HCT116 (cell line): ENCODE measurements around the gene SCYGR1. TPM values are rescaled to one million over a fixed set of nuclear protein-coding genes. Genes with fewer than 3 reads are reported as not detected.

Source experiments
- ATAC-seq: fragments of 200-7000 bp; cut with Tn5 transposase; 2 replicates; pipeline ENCODE4 v1.9.1; 2020; ENCODE audit warnings: mild to moderate bottlenecking, moderate library complexity
- BruUV-seq: library from RNA; stranded (reverse); fragments of 400-500 nt; replicated peaks from 2 replicates; lab custom pipeline; 2021; lab: Mats Ljungman, UMichigan
- CTCF ChIA-PET: fragments of 300-600 bp; sonication (Branson Sonifier 250); formaldehyde crosslinking; loops from one replicate; lab custom pipeline; 2021; ENCODE audit warnings: antibody characterized with exemption; lab: Charles Lee
- POLR2A ChIA-PET: fragments of 300-600, 350-600 bp; sonication (Branson Sonifier 250); formaldehyde crosslinking; loops from one replicate; lab custom pipeline; 2021; ENCODE audit warnings: antibody characterized with exemption; lab: Charles Lee
- RAD21 ChIA-PET, 2 experiments: fragments of 300-600 bp; sonication (Branson Sonifier 250); formaldehyde crosslinking; loops; one replicate each; lab custom pipeline; 2023; ENCODE audit warnings: low total read pairs in 2 of 2; ENCODE audit not compliant: uncharacterized antibody in 2 of 2, unreplicated experiment in 2 of 2, low non-redundant PET in 1 of 2; lab: Charles Lee
- DNase-seq: peaks from one replicate; pipeline ENCODE4 v3.0.0-alpha.2; 2010; ENCODE audit warnings: low read depth, low spot score
- H2AFZ ChIP-seq: fragments of 200-600 bp; shearing (Covaris generic), sonication (generic); 2 replicates; pipeline ENCODE4 v1.6.1; 2017; ENCODE audit warnings: low read depth, mixed run types, mixed read lengths, antibody characterized with exemption, low read length; ENCODE audit not compliant: poor library complexity, severe bottlenecking
- H3K27ac ChIP-seq: 2 replicates; pipeline ENCODE4 v1.5.1; 2012; ENCODE audit warnings: low read depth, low read length
- H3K27me3 ChIP-seq: fragments of 200-600 bp; sonication (generic); 2 replicates; pipeline ENCODE4 v1.6.1; 2016; ENCODE audit warnings: mixed run types, low read length, mixed read lengths; ENCODE audit not compliant: insufficient read depth
- H3K36me3 ChIP-seq, 2 experiments: fragments of 200-500 bp in 1 of 2; fragments of 200-600 bp in 1 of 2; sonication (Bioruptor generic) in 1 of 2; sonication (generic) in 1 of 2; 2 replicates each; pipeline versions ENCODE4 v1.5.1 to v1.6.1; 2014 to 2016; ENCODE audit warnings: low read length in 2 of 2, inconsistent platforms in 1 of 2, mixed read lengths in 1 of 2, mixed run types in 1 of 2; ENCODE audit not compliant: insufficient read depth in 2 of 2, control insufficient read depth in 1 of 2
- H3K4me1 ChIP-seq, 2 experiments: fragments of 200-600 bp in 1 of 2; sonication (generic) in 1 of 2; 2 replicates each; pipeline versions ENCODE4 v1.5.1 to v1.6.1; 2012 to 2017; ENCODE audit warnings: low read length in 2 of 2, inconsistent platforms in 1 of 2, mild to moderate bottlenecking in 1 of 2, mixed read lengths in 1 of 2, mixed run types in 1 of 2, moderate library complexity in 1 of 2; ENCODE audit not compliant: insufficient read depth in 2 of 2, control insufficient read depth in 1 of 2
- H3K4me2 ChIP-seq: fragments of 200-600 bp; sonication (generic); 2 replicates; pipeline ENCODE4 v1.6.1; 2017; ENCODE audit warnings: mixed run types, low read length, mixed read lengths
- H3K4me3 ChIP-seq, 2 experiments: fragments of 200-600 bp in 1 of 2; sonication (generic) in 1 of 2; replicated peaks in 1 of 2; 2 replicates each; pipeline ENCODE4 v1.5.1; 2011 to 2016; ENCODE audit warnings: low read length in 2 of 2, control low read depth in 1 of 2, low read depth in 1 of 2, mild to moderate bottlenecking in 1 of 2, mixed read lengths in 1 of 2, mixed run types in 1 of 2
- H3K79me2 ChIP-seq: fragments of 200-600 bp; sonication (generic); 2 replicates; pipeline ENCODE4 v1.6.1; 2017; ENCODE audit warnings: mild to moderate bottlenecking, mixed run types, low read length, moderate library complexity, mixed read lengths; ENCODE audit not compliant: insufficient read depth
- H3K9ac ChIP-seq: fragments of 200-600 bp; sonication (generic); 2 replicates; pipeline ENCODE4 v1.6.1; 2016; ENCODE audit warnings: low read length, mixed read lengths
- H3K9me2 ChIP-seq: fragments of 200-600 bp; sonication (generic), shearing (Covaris generic); 2 replicates; pipeline ENCODE4 v1.6.1; 2017; ENCODE audit warnings: mixed run types, mild to moderate bottlenecking, moderate library complexity; ENCODE audit not compliant: insufficient read depth
- H3K9me3 ChIP-seq, 2 experiments: fragments of 200-500 bp in 1 of 2; fragments of 200-600 bp in 1 of 2; sonication (Bioruptor generic) in 1 of 2; sonication (generic) in 1 of 2; 2 replicates each; pipeline ENCODE4 v1.6.1; 2014 to 2017; ENCODE audit warnings: low read length in 2 of 2, mixed read lengths in 2 of 2, inconsistent platforms in 1 of 2, low read depth in 1 of 2, mild to moderate bottlenecking in 1 of 2, mixed run types in 1 of 2, moderate library complexity in 1 of 2; ENCODE audit not compliant: control insufficient read depth in 1 of 2, insufficient read depth in 1 of 2
- H4K20me1 ChIP-seq: fragments of 200-600 bp; sonication (generic), shearing (Covaris generic); 2 replicates; pipeline ENCODE4 v1.6.1; 2017; ENCODE audit warnings: mixed run types, mild to moderate bottlenecking, moderate library complexity; ENCODE audit not compliant: insufficient read depth
- CEBPB ChIP-seq: IDR thresholded peaks from 2 replicates; pipeline ENCODE4 v1.6.1; 2012; ENCODE audit warnings: low read depth
- EGR1 ChIP-seq: IDR thresholded peaks from 2 replicates; pipeline ENCODE4 v1.6.1; 2012; ENCODE audit warnings: low read depth
- ELF1 ChIP-seq: IDR thresholded peaks from 2 replicates; pipeline ENCODE4 v1.6.1; 2012; ENCODE audit warnings: low read depth, borderline replicate concordance
- EZH2 ChIP-seq: fragments of 200-600 bp; sonication (generic); IDR thresholded peaks from 2 replicates; pipeline ENCODE4 v1.6.1; 2017; ENCODE audit warnings: antibody characterized with exemption, mixed run types
- EZH2phosphoT487 ChIP-seq: fragments of 200-600 bp; IDR thresholded peaks from 2 replicates; pipeline ENCODE4 v1.6.1; 2018; ENCODE audit warnings: antibody characterized with exemption, borderline replicate concordance
- FOSL1 ChIP-seq: IDR thresholded peaks from 2 replicates; pipeline ENCODE4 v1.6.1; 2012; ENCODE audit warnings: low read depth
- JUND ChIP-seq: IDR thresholded peaks from 2 replicates; pipeline ENCODE4 v1.6.1; 2012
- MAX ChIP-seq: IDR thresholded peaks from 2 replicates; pipeline ENCODE4 v1.6.1; 2012
- RAD21 ChIP-seq: IDR thresholded peaks from 2 replicates; pipeline ENCODE4 v1.6.1; 2012; ENCODE audit warnings: low read depth, mild to moderate bottlenecking
- SIN3A ChIP-seq: IDR thresholded peaks from 2 replicates; pipeline ENCODE4 v1.6.1; 2012; ENCODE audit warnings: low read depth
- SP1 ChIP-seq: IDR thresholded peaks from 2 replicates; pipeline ENCODE4 v1.6.1; 2012; ENCODE audit warnings: low read depth
- SRF ChIP-seq: IDR thresholded peaks from 2 replicates; pipeline ENCODE4 v1.6.1; 2012; ENCODE audit warnings: low read depth
- TCF7L2 ChIP-seq: IDR thresholded peaks from 2 replicates; pipeline ENCODE4 v1.7.0; 2011; ENCODE audit warnings: borderline replicate concordance, inconsistent platforms; ENCODE audit not compliant: insufficient read depth, insufficient read length; ENCODE audit errors: extremely low read depth
- YY1 ChIP-seq: IDR thresholded peaks from 2 replicates; pipeline ENCODE4 v1.6.1; 2011; ENCODE audit warnings: low read length, low read depth, moderate library complexity, mild to moderate bottlenecking; ENCODE audit not compliant: insufficient replicate concordance; ENCODE audit errors: extremely low read depth
- ZFX ChIP-seq: fragments of 450-650 bp; IDR thresholded peaks from 2 replicates; pipeline ENCODE4 v1.6.1; 2017
- ZNF274 ChIP-seq: fragments of 200-500 bp; sonication (Bioruptor generic); IDR thresholded peaks from 2 replicates; pipeline ENCODE4 v1.6.1; 2014; ENCODE audit warnings: mild to moderate bottlenecking, low read depth, low read length, inconsistent platforms
- intact Hi-C: fragments of 100-400 bp; cut with micrococcal nuclease; formaldehyde crosslinking; loops from 2 replicates; pipeline ENCODE4 v1.10.0; 2022
- total RNA-seq: library from RNA; stranded (reverse); gene quantifications from one replicate; pipeline ENCODE4 v1.2.1, GENCODE V29; 2021; ENCODE audit not compliant: unreplicated experiment
- TF ChIP-seq, protein P1 (sequence below): IDR thresholded peaks from 2 replicates; pipeline ENCODE4 v1.6.1; 2011; ENCODE audit warnings: mild to moderate bottlenecking, low read length, moderate library complexity; ENCODE audit not compliant: insufficient replicate concordance; ENCODE audit errors: extremely low read depth
- TF ChIP-seq, protein P2 (sequence below): IDR thresholded peaks from 2 replicates; pipeline ENCODE4 v1.6.1; 2012
- TF ChIP-seq, protein P3 (sequence below), 3 experiments: fragments of 200-600 bp in 1 of 3; sonication (generic) in 1 of 3; IDR thresholded peaks in 2 of 3; conservative IDR thresholded peaks in 1 of 3; 2 replicates each; pipeline ENCODE4 v1.5.1; 2012 to 2017; ENCODE audit warnings: low read depth in 2 of 3, low read length in 2 of 3, antibody characterized with exemption in 1 of 3, borderline replicate concordance in 1 of 3, control low read depth in 1 of 3, mild to moderate bottlenecking in 1 of 3, mixed read lengths in 1 of 3, mixed run types in 1 of 3, moderate library complexity in 1 of 3; ENCODE audit not compliant: insufficient read depth in 1 of 3
- TF ChIP-seq, protein P4 (sequence below): IDR thresholded peaks from 2 replicates; pipeline ENCODE4 v1.6.1; 2012; ENCODE audit warnings: low read depth

Gene SCYGR1
- total RNA-seq, 1 experiment from 2014 or later: not detected

GRCh38 chr2:227413371-227413770 lies 25.6 kb upstream of the SCYGR1 start:
- no peak overlapping the region for H3K27ac ChIP-seq
- BruUV-seq: no TSS peak
- ATAC-seq: no peak
- H3K9ac ChIP-seq: no peak overlapping the region
- H3K79me2 ChIP-seq: no peaks in the 10 kb centered on the region
- H2AFZ ChIP-seq: peak overlapping the region; percentile 3
- no peaks in the 10 kb centered on the region for H3K9me2 ChIP-seq
- no peak for DNase-seq
- no peaks in the 10 kb centered on the region for H3K9me3 ChIP-seq
- H3K4me3 ChIP-seq: no peak overlapping the region
- no peaks in the 10 kb centered on the region for H4K20me1 ChIP-seq
- ChIA-PET POLR2A (no interaction called here), CTCF (no interaction called here), RAD21 (no interaction called here)
- H3K27me3 ChIP-seq: no peaks in the 10 kb centered on the region
- peaks cover 6 to 15% of the 10 kb centered on the region in 2 experiments for H3K4me1 ChIP-seq
- intact Hi-C loops: no loop called here
- no peaks in the 10 kb centered on the region for H3K36me3 ChIP-seq
- H3K4me2 ChIP-seq: no peak overlapping the region
- TF ChIP-seq ZFX (no peak), YY1 (no peak), SIN3A (no peak), JUND (no peak), FOSL1 (no peak), EZH2phosphoT487 (no peak), ELF1 (no peak), CEBPB (no peak), SRF (no peak), EZH2 (no peak), RAD21 (no peak), ZNF274 (no peak), TCF7L2 (no peak), EGR1 (no peak), MAX (no peak), SP1 (no peak)
- TF ChIP-seq, protein P1, sequence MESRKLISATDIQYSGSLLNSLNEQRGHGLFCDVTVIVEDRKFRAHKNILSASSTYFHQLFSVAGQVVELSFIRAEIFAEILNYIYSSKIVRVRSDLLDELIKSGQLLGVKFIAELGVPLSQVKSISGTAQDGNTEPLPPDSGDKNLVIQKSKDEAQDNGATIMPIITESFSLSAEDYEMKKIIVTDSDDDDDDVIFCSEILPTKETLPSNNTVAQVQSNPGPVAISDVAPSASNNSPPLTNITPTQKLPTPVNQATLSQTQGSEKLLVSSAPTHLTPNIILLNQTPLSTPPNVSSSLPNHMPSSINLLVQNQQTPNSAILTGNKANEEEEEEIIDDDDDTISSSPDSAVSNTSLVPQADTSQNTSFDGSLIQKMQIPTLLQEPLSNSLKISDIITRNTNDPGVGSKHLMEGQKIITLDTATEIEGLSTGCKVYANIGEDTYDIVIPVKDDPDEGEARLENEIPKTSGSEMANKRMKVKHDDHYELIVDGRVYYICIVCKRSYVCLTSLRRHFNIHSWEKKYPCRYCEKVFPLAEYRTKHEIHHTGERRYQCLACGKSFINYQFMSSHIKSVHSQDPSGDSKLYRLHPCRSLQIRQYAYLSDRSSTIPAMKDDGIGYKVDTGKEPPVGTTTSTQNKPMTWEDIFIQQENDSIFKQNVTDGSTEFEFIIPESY: no peak
- TF ChIP-seq, protein P2, sequence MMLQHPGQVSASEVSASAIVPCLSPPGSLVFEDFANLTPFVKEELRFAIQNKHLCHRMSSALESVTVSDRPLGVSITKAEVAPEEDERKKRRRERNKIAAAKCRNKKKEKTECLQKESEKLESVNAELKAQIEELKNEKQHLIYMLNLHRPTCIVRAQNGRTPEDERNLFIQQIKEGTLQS: no peak
- TF ChIP-seq, protein P3, sequence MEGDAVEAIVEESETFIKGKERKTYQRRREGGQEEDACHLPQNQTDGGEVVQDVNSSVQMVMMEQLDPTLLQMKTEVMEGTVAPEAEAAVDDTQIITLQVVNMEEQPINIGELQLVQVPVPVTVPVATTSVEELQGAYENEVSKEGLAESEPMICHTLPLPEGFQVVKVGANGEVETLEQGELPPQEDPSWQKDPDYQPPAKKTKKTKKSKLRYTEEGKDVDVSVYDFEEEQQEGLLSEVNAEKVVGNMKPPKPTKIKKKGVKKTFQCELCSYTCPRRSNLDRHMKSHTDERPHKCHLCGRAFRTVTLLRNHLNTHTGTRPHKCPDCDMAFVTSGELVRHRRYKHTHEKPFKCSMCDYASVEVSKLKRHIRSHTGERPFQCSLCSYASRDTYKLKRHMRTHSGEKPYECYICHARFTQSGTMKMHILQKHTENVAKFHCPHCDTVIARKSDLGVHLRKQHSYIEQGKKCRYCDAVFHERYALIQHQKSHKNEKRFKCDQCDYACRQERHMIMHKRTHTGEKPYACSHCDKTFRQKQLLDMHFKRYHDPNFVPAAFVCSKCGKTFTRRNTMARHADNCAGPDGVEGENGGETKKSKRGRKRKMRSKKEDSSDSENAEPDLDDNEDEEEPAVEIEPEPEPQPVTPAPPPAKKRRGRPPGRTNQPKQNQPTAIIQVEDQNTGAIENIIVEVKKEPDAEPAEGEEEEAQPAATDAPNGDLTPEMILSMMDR (IDR thresholded peaks at IDR 0.05 in 2 of 3, conservative IDR thresholded peaks at IDR 0.05 in 1 of 3; ENCODE audit: borderline replicate concordance in 1 of 3, insufficient read depth in 1 of 3, low read depth in 2 of 3, low read length in 2 of 3): no peak
- TF ChIP-seq, protein P4, sequence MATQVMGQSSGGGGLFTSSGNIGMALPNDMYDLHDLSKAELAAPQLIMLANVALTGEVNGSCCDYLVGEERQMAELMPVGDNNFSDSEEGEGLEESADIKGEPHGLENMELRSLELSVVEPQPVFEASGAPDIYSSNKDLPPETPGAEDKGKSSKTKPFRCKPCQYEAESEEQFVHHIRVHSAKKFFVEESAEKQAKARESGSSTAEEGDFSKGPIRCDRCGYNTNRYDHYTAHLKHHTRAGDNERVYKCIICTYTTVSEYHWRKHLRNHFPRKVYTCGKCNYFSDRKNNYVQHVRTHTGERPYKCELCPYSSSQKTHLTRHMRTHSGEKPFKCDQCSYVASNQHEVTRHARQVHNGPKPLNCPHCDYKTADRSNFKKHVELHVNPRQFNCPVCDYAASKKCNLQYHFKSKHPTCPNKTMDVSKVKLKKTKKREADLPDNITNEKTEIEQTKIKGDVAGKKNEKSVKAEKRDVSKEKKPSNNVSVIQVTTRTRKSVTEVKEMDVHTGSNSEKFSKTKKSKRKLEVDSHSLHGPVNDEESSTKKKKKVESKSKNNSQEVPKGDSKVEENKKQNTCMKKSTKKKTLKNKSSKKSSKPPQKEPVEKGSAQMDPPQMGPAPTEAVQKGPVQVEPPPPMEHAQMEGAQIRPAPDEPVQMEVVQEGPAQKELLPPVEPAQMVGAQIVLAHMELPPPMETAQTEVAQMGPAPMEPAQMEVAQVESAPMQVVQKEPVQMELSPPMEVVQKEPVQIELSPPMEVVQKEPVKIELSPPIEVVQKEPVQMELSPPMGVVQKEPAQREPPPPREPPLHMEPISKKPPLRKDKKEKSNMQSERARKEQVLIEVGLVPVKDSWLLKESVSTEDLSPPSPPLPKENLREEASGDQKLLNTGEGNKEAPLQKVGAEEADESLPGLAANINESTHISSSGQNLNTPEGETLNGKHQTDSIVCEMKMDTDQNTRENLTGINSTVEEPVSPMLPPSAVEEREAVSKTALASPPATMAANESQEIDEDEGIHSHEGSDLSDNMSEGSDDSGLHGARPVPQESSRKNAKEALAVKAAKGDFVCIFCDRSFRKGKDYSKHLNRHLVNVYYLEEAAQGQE: no peak
